A549 (cell line): ENCODE measurements around the gene PES1.

Experiments
- CEBPB ChIP-seq, 2 experiments: fragments of >200 bp in 1 of 2; sonication (Bioruptor Twin) in 1 of 2; formaldehyde crosslinking in 1 of 2; IDR thresholded peaks; 2 replicates each; pipeline ENCODE4 v1.6.1; 2012 to 2016
- CHD4 ChIP-seq: fragments of 200-600 bp; sonication (generic); IDR thresholded peaks from 2 replicates; pipeline ENCODE4 v1.6.1; 2016; ENCODE audit warnings: antibody characterized with exemption, mild to moderate bottlenecking, borderline replicate concordance
- GATA3 ChIP-seq: IDR thresholded peaks from 2 replicates; pipeline ENCODE4 v1.6.1; 2012; ENCODE audit warnings: borderline replicate concordance
- HOXA7 ChIP-seq: fragments of 250-450 bp; sonication (Bioruptor Pico); IDR thresholded peaks from 2 replicates; pipeline ENCODE4 v1.5.0; 2020; ENCODE audit warnings: mild to moderate bottlenecking, moderate library complexity
- KDM5A ChIP-seq: fragments of 200-600 bp; sonication (generic); IDR thresholded peaks from 2 replicates; pipeline ENCODE4 v1.6.1; 2016; ENCODE audit warnings: antibody characterized with exemption, mild to moderate bottlenecking
- MAZ ChIP-seq: fragments of 150-350 bp; IDR thresholded peaks from 2 replicates; pipeline ENCODE4 v1.6.1; 2014; ENCODE audit warnings: antibody characterized with exemption, low read depth, low read length, borderline replicate concordance
- MYC ChIP-seq: IDR thresholded peaks from 2 replicates; pipeline ENCODE4 v1.6.1; 2012; ENCODE audit warnings: mild to moderate bottlenecking, inconsistent platforms, low read length, improper control_type of control experiment, borderline replicate concordance
- POLR2A ChIP-seq: IDR thresholded peaks from 2 replicates; pipeline ENCODE4 v1.6.1; 2012; ENCODE audit warnings: mild to moderate bottlenecking, low read length
- RAD21 ChIP-seq, 2 experiments: fragments of >200 bp in 1 of 2; sonication (Bioruptor Twin) in 1 of 2; formaldehyde crosslinking in 1 of 2; IDR thresholded peaks in 1 of 2; conservative IDR thresholded peaks in 1 of 2; 2 replicates in 1 of 2; 3 replicates in 1 of 2; pipeline ENCODE4 v1.6.1; 2012 to 2018; ENCODE audit warnings: inconsistent platforms in 1 of 2
- RFX5 ChIP-seq: fragments of 450-650 bp; IDR thresholded peaks from 2 replicates; pipeline ENCODE4 v1.7.1; 2014; ENCODE audit warnings: antibody characterized with exemption, mild to moderate bottlenecking, moderate library complexity
- TP53 ChIP-seq: fragments of 250-450 bp; sonication (Bioruptor Pico); IDR thresholded peaks from 2 replicates; pipeline ENCODE4 v1.5.0; 2021; ENCODE audit warnings: mild to moderate bottlenecking, moderate library complexity
- TF ChIP-seq, protein P1 (sequence below): fragments of >200 bp; sonication (Bioruptor Twin); formaldehyde crosslinking; IDR thresholded peaks from 3 replicates; pipeline ENCODE4 v1.5.1; 2016
- TF ChIP-seq, protein P2 (sequence below): fragments of 200-600 bp; sonication (generic); IDR thresholded peaks from 2 replicates; pipeline ENCODE4 v1.6.1; 2016; ENCODE audit warnings: antibody characterized with exemption, mild to moderate bottlenecking, moderate library complexity
- TF ChIP-seq, protein P3 (sequence below): fragments of 150-350 bp; IDR thresholded peaks from 2 replicates; pipeline ENCODE4 v1.6.1; 2014; ENCODE audit warnings: low read depth, mild to moderate bottlenecking, low read length

GRCh38 chr22:30564045-30564760 is 27.5 kb downstream of the PES1 start:
- TF ChIP-seq RAD21 (conservative IDR thresholded peaks at IDR 0.05 in 1 of 2, IDR thresholded peaks at IDR 0.05 in 1 of 2) (no peak), CHD4 (no peak), HOXA7 (no peak), GATA3 (no peak), POLR2A (no peak), MAZ (no peak), KDM5A (no peak), RFX5 (no peak), CEBPB (IDR thresholded peaks at IDR 0.05) (no peak), MYC (no peak), TP53 (CRISPR knock-in tag) (no peak)
- TF ChIP-seq, protein P1, sequence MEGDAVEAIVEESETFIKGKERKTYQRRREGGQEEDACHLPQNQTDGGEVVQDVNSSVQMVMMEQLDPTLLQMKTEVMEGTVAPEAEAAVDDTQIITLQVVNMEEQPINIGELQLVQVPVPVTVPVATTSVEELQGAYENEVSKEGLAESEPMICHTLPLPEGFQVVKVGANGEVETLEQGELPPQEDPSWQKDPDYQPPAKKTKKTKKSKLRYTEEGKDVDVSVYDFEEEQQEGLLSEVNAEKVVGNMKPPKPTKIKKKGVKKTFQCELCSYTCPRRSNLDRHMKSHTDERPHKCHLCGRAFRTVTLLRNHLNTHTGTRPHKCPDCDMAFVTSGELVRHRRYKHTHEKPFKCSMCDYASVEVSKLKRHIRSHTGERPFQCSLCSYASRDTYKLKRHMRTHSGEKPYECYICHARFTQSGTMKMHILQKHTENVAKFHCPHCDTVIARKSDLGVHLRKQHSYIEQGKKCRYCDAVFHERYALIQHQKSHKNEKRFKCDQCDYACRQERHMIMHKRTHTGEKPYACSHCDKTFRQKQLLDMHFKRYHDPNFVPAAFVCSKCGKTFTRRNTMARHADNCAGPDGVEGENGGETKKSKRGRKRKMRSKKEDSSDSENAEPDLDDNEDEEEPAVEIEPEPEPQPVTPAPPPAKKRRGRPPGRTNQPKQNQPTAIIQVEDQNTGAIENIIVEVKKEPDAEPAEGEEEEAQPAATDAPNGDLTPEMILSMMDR: no peak
- TF ChIP-seq, protein P2, sequence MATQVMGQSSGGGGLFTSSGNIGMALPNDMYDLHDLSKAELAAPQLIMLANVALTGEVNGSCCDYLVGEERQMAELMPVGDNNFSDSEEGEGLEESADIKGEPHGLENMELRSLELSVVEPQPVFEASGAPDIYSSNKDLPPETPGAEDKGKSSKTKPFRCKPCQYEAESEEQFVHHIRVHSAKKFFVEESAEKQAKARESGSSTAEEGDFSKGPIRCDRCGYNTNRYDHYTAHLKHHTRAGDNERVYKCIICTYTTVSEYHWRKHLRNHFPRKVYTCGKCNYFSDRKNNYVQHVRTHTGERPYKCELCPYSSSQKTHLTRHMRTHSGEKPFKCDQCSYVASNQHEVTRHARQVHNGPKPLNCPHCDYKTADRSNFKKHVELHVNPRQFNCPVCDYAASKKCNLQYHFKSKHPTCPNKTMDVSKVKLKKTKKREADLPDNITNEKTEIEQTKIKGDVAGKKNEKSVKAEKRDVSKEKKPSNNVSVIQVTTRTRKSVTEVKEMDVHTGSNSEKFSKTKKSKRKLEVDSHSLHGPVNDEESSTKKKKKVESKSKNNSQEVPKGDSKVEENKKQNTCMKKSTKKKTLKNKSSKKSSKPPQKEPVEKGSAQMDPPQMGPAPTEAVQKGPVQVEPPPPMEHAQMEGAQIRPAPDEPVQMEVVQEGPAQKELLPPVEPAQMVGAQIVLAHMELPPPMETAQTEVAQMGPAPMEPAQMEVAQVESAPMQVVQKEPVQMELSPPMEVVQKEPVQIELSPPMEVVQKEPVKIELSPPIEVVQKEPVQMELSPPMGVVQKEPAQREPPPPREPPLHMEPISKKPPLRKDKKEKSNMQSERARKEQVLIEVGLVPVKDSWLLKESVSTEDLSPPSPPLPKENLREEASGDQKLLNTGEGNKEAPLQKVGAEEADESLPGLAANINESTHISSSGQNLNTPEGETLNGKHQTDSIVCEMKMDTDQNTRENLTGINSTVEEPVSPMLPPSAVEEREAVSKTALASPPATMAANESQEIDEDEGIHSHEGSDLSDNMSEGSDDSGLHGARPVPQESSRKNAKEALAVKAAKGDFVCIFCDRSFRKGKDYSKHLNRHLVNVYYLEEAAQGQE: no peak
- TF ChIP-seq, protein P3, sequence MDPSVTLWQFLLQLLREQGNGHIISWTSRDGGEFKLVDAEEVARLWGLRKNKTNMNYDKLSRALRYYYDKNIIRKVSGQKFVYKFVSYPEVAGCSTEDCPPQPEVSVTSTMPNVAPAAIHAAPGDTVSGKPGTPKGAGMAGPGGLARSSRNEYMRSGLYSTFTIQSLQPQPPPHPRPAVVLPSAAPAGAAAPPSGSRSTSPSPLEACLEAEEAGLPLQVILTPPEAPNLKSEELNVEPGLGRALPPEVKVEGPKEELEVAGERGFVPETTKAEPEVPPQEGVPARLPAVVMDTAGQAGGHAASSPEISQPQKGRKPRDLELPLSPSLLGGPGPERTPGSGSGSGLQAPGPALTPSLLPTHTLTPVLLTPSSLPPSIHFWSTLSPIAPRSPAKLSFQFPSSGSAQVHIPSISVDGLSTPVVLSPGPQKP: no peak
